A549 (cell line): ENCODE data around the gene AKAP11. TPM values are rescaled to one million over a fixed set of nuclear protein-coding genes. Genes with fewer than 3 reads are reported as not detected.

Experiments
- ATAC-seq, 2 experiments: fragments of 200-7000 bp in 1 of 2; fragments of >200 bp in 1 of 2; cut with Nextera tagmentation in 1 of 2; cut with Tn5 transposase in 1 of 2; 3 replicates each; pipeline versions ENCODE4 v1.8.0 to v1.9.1; 2018 to 2020; ENCODE audit warnings: mild to moderate bottlenecking in 1 of 2, moderate library complexity in 1 of 2
- CTCF ChIA-PET: fragments of 300-600 bp; sonication (Branson Sonifier 250); formaldehyde crosslinking; extraction: SDS; loops from one replicate; lab custom pipeline; 2021; ENCODE audit warnings: antibody characterized with exemption, inconsistent platforms; lab: Yijun Ruan, JAX
- POLR2A ChIA-PET: fragments of 350-600 bp; formaldehyde crosslinking; extraction: SDS; loops from one replicate; lab custom pipeline; 2021; ENCODE audit warnings: antibody characterized with exemption, inconsistent platforms; lab: Yijun Ruan, JAX
- DNase-seq, 2 experiments: peaks; one replicate each; pipeline versions ENCODE4 v3.0.0 to v3.0.0-alpha.2; 2011 to 2016; ENCODE audit warnings: low read depth in 1 of 2, low spot score in 1 of 2
- FAIRE-seq: peaks from 2 replicates; lab custom pipeline; 2011; peaks lifted over from hg19 to GRCh38; lab: Jason Lieb, UNC
- H3K27ac ChIP-seq, 2 experiments: fragments of >200 bp; sonication (Bioruptor Twin); formaldehyde crosslinking; 3 replicates each; pipeline ENCODE4 v1.5.1; 2016 to 2017
- H3K4me1 ChIP-seq: fragments of >200 bp; sonication (Bioruptor Twin); formaldehyde crosslinking; 3 replicates; pipeline ENCODE4 v1.6.1; 2016
- H3K4me2 ChIP-seq: fragments of >200 bp; sonication (Bioruptor Twin); formaldehyde crosslinking; 3 replicates; pipeline ENCODE4 v1.6.1; 2016
- H3K4me3 ChIP-seq: fragments of >200 bp; sonication (Bioruptor Twin); formaldehyde crosslinking; 3 replicates; pipeline ENCODE4 v1.5.1; 2016
- H3K9me3 ChIP-seq: fragments of >200 bp; sonication (Bioruptor Twin); formaldehyde crosslinking; 3 replicates; pipeline ENCODE4 v1.6.1; 2016
- CEBPB ChIP-seq, 2 experiments: fragments of >200 bp in 1 of 2; sonication (Bioruptor Twin) in 1 of 2; formaldehyde crosslinking in 1 of 2; IDR thresholded peaks; 2 replicates each; pipeline ENCODE4 v1.6.1; 2012 to 2016
- E2F6 ChIP-seq: IDR thresholded peaks from 2 replicates; pipeline ENCODE4 v1.6.1; 2012; ENCODE audit warnings: low read depth, borderline replicate concordance
- EHF ChIP-seq: fragments of 250-450 bp; sonication (Bioruptor Pico); IDR thresholded peaks from 2 replicates; pipeline ENCODE4 v1.5.0; 2020; ENCODE audit warnings: mild to moderate bottlenecking
- ELK1 ChIP-seq: fragments of 150-350 bp; IDR thresholded peaks from 2 replicates; pipeline ENCODE4 v1.6.1; 2014; ENCODE audit warnings: low read depth, mild to moderate bottlenecking, low read length
- EP300 ChIP-seq, 2 experiments: fragments of >200 bp; sonication (Bioruptor Twin); formaldehyde crosslinking; IDR thresholded peaks; 2 replicates in 1 of 2; 3 replicates in 1 of 2; pipeline ENCODE4 v1.6.1; 2016 to 2017
- FOSB ChIP-seq: fragments of 250-450 bp; sonication (Bioruptor Pico); IDR thresholded peaks from 2 replicates; pipeline ENCODE4 v1.5.0; 2020; ENCODE audit warnings: mild to moderate bottlenecking, moderate library complexity
- HOXB13 ChIP-seq: fragments of 250-450 bp; sonication (Bioruptor Pico); IDR thresholded peaks from 2 replicates; pipeline ENCODE4 v1.5.0; 2020; ENCODE audit warnings: low read depth, mild to moderate bottlenecking, moderate library complexity
- HOXB5 ChIP-seq: fragments of 250-450 bp; sonication (Bioruptor Pico); IDR thresholded peaks from 2 replicates; pipeline ENCODE4 v1.5.0; 2020; ENCODE audit warnings: mild to moderate bottlenecking, moderate library complexity
- KDM5A ChIP-seq: fragments of 200-600 bp; sonication (generic); IDR thresholded peaks from 2 replicates; pipeline ENCODE4 v1.6.1; 2016; ENCODE audit warnings: antibody characterized with exemption, mild to moderate bottlenecking
- MAZ ChIP-seq: fragments of 150-350 bp; IDR thresholded peaks from 2 replicates; pipeline ENCODE4 v1.6.1; 2014; ENCODE audit warnings: antibody characterized with exemption, low read depth, low read length, borderline replicate concordance
- NPAS2 ChIP-seq: fragments of 250-450 bp; sonication (Bioruptor Pico); IDR thresholded peaks from 2 replicates; pipeline ENCODE4 v1.8.0; 2022; ENCODE audit warnings: mild to moderate bottlenecking, moderate library complexity, borderline replicate concordance
- NR3C1 ChIP-seq: fragments of >200 bp; sonication (Bioruptor Twin); formaldehyde crosslinking; IDR thresholded peaks from 3 replicates; pipeline ENCODE4 v1.6.1; 2017
- PBX3 ChIP-seq: IDR thresholded peaks from 2 replicates; pipeline ENCODE4 v1.6.1; 2012
- PHF8 ChIP-seq: fragments of 200-600 bp; sonication (generic); IDR thresholded peaks from 2 replicates; pipeline ENCODE4 v1.6.1; 2016; ENCODE audit warnings: low read depth, mild to moderate bottlenecking, antibody characterized with exemption, moderate library complexity, borderline replicate concordance
- POLR2AphosphoS2 ChIP-seq: conservative IDR thresholded peaks from 2 replicates; pipeline ENCODE4 v1.6.1; 2012; ENCODE audit warnings: low read length, improper control_type of control experiment, inconsistent platforms
- RAD21 ChIP-seq, 2 experiments: fragments of >200 bp in 1 of 2; sonication (Bioruptor Twin) in 1 of 2; formaldehyde crosslinking in 1 of 2; IDR thresholded peaks in 1 of 2; conservative IDR thresholded peaks in 1 of 2; 2 replicates in 1 of 2; 3 replicates in 1 of 2; pipeline ENCODE4 v1.6.1; 2012 to 2018; ENCODE audit warnings: inconsistent platforms in 1 of 2
- RARB ChIP-seq: fragments of 250-450 bp; sonication (Bioruptor Pico); IDR thresholded peaks from 2 replicates; pipeline ENCODE4 v1.8.0; 2021; ENCODE audit warnings: mild to moderate bottlenecking, moderate library complexity
- REST ChIP-seq: fragments of 200-600 bp; sonication (generic); IDR thresholded peaks from 2 replicates; pipeline ENCODE4 v1.6.1; 2016; ENCODE audit warnings: antibody characterized with exemption, mild to moderate bottlenecking, moderate library complexity
- USF2 ChIP-seq: fragments of 450-650 bp; IDR thresholded peaks from 2 replicates; pipeline ENCODE4 v1.6.1; 2014; ENCODE audit warnings: antibody characterized with exemption
- ZFP36 ChIP-seq: fragments of 450-650 bp; IDR thresholded peaks from 2 replicates; pipeline ENCODE4 v1.6.1; 2014; ENCODE audit warnings: borderline replicate concordance; ENCODE audit not compliant: partially characterized antibody
- polyA plus RNA-seq, 4 experiments: library from polyadenylated mRNA; depleted of rRNA in 3 of 4; stranded (reverse); fragments of >200 nt; fragmentation: RNase III in 1 of 4; extraction: RNeasy Plus Mini Kit Qiagen cat#74134 plus additional on column Dnase treatment in 1 of 4; gene quantifications; 2 replicates in 3 of 4; 3 replicates in 1 of 4; pipeline ENCODE4 v1.2.3, GENCODE V29; 2011 to 2017

The AKAP11 gene
- polyA plus RNA-seq, 2 of the 4 experiments (the other 2 are of a cell fraction), result 7.2 to 21.3 TPM

GRCh38 chr13:42331009-42331408, 59.1 kb downstream of the AKAP11 start:
- Histone ChIP-seq H3K9me3 (no peaks in the 10 kb centered on the region), H3K4me3 (no peak overlapping the region), H3K4me1 (0 out of 3 replicates have a peak, but pooled peaks cover 3% of the 10 kb centered on the region), H3K4me2 (no peak overlapping the region), H3K27ac (no peak overlapping the region)
- DNase-seq (no peak), ATAC-seq (no peak), FAIRE-seq (no peak)
- no peak for TF ChIP-seq FOSB (CRISPR knock-in tag)
- TF ChIP-seq REST, result no peak
- no peak for TF ChIP-seq E2F6
- no peak for TF ChIP-seq CEBPB (IDR thresholded peaks at IDR 0.05)
- TF ChIP-seq EHF (CRISPR knock-in tag), result no peak
- no peak for TF ChIP-seq HOXB13
- TF ChIP-seq NR3C1, result no peak
- no peak for TF ChIP-seq NPAS2 (CRISPR knock-in tag)
- no peak for TF ChIP-seq USF2
- no peak for TF ChIP-seq MAZ
- TF ChIP-seq RARB (CRISPR knock-in tag), result no peak
- no peak for TF ChIP-seq KDM5A
- no peak for TF ChIP-seq HOXB5 (CRISPR knock-in tag)
- TF ChIP-seq PHF8, result no peak
- no peak for TF ChIP-seq ELK1
- no peak for TF ChIP-seq EP300 (IDR thresholded peaks at IDR 0.05)
- TF ChIP-seq POLR2AphosphoS2, result no peak
- TF ChIP-seq PBX3, result no peak
- TF ChIP-seq ZFP36, result no peak
- no peak for TF ChIP-seq RAD21 (conservative IDR thresholded peaks at IDR 0.05 in 1 of 2, IDR thresholded peaks at IDR 0.05 in 1 of 2)
- CTCF ChIA-PET, result interaction anchor here (0.6 to 1.2 kb wide), 2 partner anchors 148 to 1729 kb away, joined by 3 to 4 read pairs; no protein-coding TSS in a partner anchor
- POLR2A ChIA-PET, result no interaction called here
